Breast epithelium (tissue), 4 donors: ENCODE data around the gene SCYGR1. TPM values are rescaled to one million over a fixed set of nuclear protein-coding genes. Genes with fewer than 3 reads are reported as not detected.

Source experiments
- DNase-seq, 2 donors: peaks; one replicate each; pipeline ENCODE4 v3.0.0-alpha.2; 2019; ENCODE audit warnings: low spot score in 2 of 2
- H3K27ac ChIP-seq, 2 donors: fragments of 200-600 bp; sonication (generic) in 1 of 2; one replicate each; pipeline ENCODE4 v1.5.1; 2016 to 2019; ENCODE audit warnings: mild to moderate bottlenecking in 1 of 2
- H3K27me3 ChIP-seq, 2 donors: fragments of 200-600 bp; sonication (generic) in 1 of 2; one replicate each; pipeline versions ENCODE4 v1.5.1 to v1.6.0; 2017 to 2019; ENCODE audit warnings: control low read depth in 1 of 2, mild to moderate bottlenecking in 1 of 2
- H3K36me3 ChIP-seq: fragments of 200-600 bp; one replicate; pipeline ENCODE4 v1.5.1; 2019
- H3K4me1 ChIP-seq, 2 donors: fragments of 200-600 bp; sonication (generic); one replicate each; pipeline ENCODE4 v1.5.1; 2016 to 2019; ENCODE audit warnings: control low read depth in 1 of 2
- H3K4me3 ChIP-seq, 3 donors: fragments of 200-600 bp; sonication (generic); 1 replicate in 2 of 3; 2 replicates in 1 of 3; pipeline ENCODE4 v1.5.1; 2016 to 2019; ENCODE audit warnings: mild to moderate bottlenecking in 3 of 3, moderate library complexity in 2 of 3
- H3K9me3 ChIP-seq, 2 donors: fragments of 200-600 bp; sonication (generic) in 1 of 2; one replicate each; pipeline ENCODE4 v1.5.1; 2016 to 2019; ENCODE audit warnings: control low read depth in 1 of 2
- POLR2A ChIP-seq: fragments of 450-650 bp; IDR thresholded peaks from one replicate; pipeline ENCODE4 v1.6.1; 2016; ENCODE audit warnings: antibody characterized with exemption, mild to moderate bottlenecking, moderate library complexity
- POLR2AphosphoS5 ChIP-seq, 3 donors: sonication (generic); formaldehyde crosslinking; IDR thresholded peaks; one replicate each; pipeline ENCODE4 v1.6.1; 2017; ENCODE audit warnings: antibody characterized with exemption in 3 of 3
- intact Hi-C: fragments of 100-400 bp; cut with DNase I; formaldehyde crosslinking; loops from one replicate; pipeline ENCODE4 v1.15.1; 2023; ENCODE audit warnings: low total_unique reads
- total RNA-seq, 3 donors: library from RNA; depleted of rRNA; stranded (reverse); fragments of >200 nt; gene quantifications; one replicate each; pipeline ENCODE4 v1.1.0, GENCODE V29; 2016
- TF ChIP-seq, protein P1 (sequence below), 3 donors: fragments of 450-650 bp; IDR thresholded peaks; one replicate each; pipeline ENCODE4 v1.5.1; 2016 to 2017; ENCODE audit warnings: antibody characterized with exemption in 3 of 3, mild to moderate bottlenecking in 3 of 3, moderate library complexity in 3 of 3

Gene SCYGR1
- total RNA-seq, 3 donors from 2014 or later, result not detected

- TF ChIP-seq POLR2A, result no peak
- TF ChIP-seq, protein P1, sequence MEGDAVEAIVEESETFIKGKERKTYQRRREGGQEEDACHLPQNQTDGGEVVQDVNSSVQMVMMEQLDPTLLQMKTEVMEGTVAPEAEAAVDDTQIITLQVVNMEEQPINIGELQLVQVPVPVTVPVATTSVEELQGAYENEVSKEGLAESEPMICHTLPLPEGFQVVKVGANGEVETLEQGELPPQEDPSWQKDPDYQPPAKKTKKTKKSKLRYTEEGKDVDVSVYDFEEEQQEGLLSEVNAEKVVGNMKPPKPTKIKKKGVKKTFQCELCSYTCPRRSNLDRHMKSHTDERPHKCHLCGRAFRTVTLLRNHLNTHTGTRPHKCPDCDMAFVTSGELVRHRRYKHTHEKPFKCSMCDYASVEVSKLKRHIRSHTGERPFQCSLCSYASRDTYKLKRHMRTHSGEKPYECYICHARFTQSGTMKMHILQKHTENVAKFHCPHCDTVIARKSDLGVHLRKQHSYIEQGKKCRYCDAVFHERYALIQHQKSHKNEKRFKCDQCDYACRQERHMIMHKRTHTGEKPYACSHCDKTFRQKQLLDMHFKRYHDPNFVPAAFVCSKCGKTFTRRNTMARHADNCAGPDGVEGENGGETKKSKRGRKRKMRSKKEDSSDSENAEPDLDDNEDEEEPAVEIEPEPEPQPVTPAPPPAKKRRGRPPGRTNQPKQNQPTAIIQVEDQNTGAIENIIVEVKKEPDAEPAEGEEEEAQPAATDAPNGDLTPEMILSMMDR (IDR thresholded peaks at IDR 0.05), result no peak
- no peak for TF ChIP-seq POLR2AphosphoS5 (IDR thresholded peaks at IDR 0.05)
- intact Hi-C loops, result no loop called here
Measured at GRCh38 chr2:227378371-227378782, 9.4 kb downstream of the SCYGR1 start.

DNA sequence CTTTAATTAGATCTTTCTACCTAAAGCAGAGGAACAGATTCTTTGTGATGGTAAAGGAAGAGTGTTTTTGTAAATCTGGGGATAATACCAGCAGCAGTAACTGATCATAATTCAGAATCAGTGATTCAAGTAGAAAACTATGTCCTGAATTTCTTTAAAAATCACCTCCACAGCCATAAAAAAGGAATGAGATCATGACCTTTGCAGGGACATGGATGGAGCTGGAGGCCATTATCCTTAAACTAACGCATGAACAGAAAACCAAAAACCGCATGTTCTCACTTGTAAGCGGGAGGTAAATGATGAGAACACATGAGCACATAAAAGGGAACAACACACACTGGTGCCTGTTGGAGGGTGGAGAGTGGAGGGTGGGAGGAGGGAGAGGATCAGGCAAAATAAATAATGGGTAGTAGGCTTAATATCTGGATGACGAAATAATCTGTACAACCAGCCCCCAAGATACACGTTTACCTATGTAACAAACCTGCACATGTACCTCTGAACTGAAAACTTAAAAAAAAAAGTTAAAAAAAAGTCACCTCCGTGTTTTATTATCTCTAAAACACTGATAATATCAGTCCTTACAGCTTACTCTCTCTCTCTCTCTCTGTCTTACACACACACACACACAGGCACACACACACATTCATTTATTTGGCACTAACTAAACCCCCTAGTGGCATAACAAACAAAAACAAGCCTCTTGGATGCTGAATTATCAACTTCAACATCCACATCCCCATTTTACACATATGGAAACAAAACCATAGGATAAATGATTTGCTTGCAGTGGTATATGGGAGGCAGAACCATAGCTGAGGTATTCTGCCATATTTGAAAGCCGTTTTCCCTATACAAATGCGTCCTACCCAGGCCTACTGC lies 10.0 kb downstream of the SCYGR1 start:
- Histone ChIP-seq H3K4me1 (no peaks in the 10 kb centered on the region), H3K4me3 (no peak overlapping the region), H3K9me3 (no peaks in the 10 kb centered on the region), H3K27me3 (no peaks in the 10 kb centered on the region), H3K36me3 (no peaks in the 10 kb centered on the region), H3K27ac (no peak overlapping the region)
- DNase-seq, result no peak
- intact Hi-C loops, result no loop called here
- TF ChIP-seq POLR2AphosphoS5 (IDR thresholded peaks at IDR 0.05), result no peak
- TF ChIP-seq POLR2A, result no peak
- TF ChIP-seq, protein P1 (IDR thresholded peaks at IDR 0.05), result no peak

More at GRCh38 chr2:227378371-227378782, 9.4 kb downstream of the SCYGR1 start:
- Histone ChIP-seq H3K9me3 (no peaks in the 10 kb centered on the region), H3K36me3 (no peaks in the 10 kb centered on the region), H3K27ac (no peak overlapping the region), H3K4me3 (no peak overlapping the region), H3K27me3 (no peaks in the 10 kb centered on the region), H3K4me1 (no peaks in the 10 kb centered on the region)
- no peak for DNase-seq

DNA sequence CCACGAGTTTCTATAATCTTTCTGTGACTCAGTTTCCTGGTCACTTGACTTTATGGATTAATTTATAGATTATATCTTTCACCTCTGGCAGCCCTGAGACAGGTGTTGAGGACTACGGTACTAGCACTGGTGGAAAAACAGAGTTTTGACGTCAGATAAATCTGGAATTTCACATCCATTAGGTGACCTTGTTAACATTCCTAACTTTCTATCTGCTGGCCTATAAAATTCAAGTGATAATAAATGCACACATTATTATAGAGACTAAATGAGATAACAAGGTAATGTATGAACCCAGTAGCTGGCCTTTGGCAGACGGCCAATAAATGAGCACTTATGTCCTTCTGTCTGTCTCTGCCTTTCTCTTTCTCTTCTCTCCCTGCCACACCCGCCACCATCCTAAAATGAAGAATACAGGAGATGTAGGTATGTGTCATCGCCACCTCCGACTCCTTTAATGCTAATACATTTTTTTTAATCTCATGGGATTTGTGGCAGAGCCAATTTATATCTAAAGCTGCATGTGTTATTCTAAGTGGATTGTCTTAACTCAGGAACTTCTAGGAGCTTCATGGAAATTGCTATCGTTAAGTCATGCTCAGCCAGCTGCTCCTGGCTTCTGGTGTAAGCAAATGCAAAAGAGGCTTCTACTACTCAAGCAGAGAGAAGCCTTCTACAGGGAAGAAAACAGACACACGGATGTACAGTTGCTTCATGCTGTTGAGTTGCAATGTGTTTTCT lies 10.9 kb downstream of the SCYGR1 start:
- H3K4me3 ChIP-seq, result no peak overlapping the region
- no peaks in the 10 kb centered on the region for H3K9me3 ChIP-seq
- H3K4me1 ChIP-seq, result no peaks in the 10 kb centered on the region
- no peak for DNase-seq
- no peak for TF ChIP-seq POLR2A
- TF ChIP-seq POLR2AphosphoS5 (IDR thresholded peaks at IDR 0.05), result no peak
- TF ChIP-seq, protein P1 (IDR thresholded peaks at IDR 0.05), result no peak
- no peak overlapping the region for H3K27ac ChIP-seq
- H3K27me3 ChIP-seq, result no peaks in the 10 kb centered on the region
- intact Hi-C loops, result no loop called here
- H3K36me3 ChIP-seq, result no peaks in the 10 kb centered on the region

GRCh38 chr2:227374158-227374557 lies 13.6 kb downstream of the SCYGR1 start:
- no peak for DNase-seq

More at GRCh38 chr2:227374158-227374557, 13.6 kb downstream of the SCYGR1 start:
- TF ChIP-seq, protein P1 (IDR thresholded peaks at IDR 0.05), result no peak
- TF ChIP-seq POLR2AphosphoS5 (IDR thresholded peaks at IDR 0.05), result no peak
- TF ChIP-seq POLR2A, result no peak
- Histone ChIP-seq H3K9me3 (no peaks in the 10 kb centered on the region), H3K27ac (no peak overlapping the region), H3K36me3 (no peaks in the 10 kb centered on the region), H3K27me3 (no peaks in the 10 kb centered on the region), H3K4me1 (no peaks in the 10 kb centered on the region), H3K4me3 (no peak overlapping the region)
- intact Hi-C loops, result no loop called here
